ENCODE data around the gene PSMD14.

PSMD14 gene

DNA sequence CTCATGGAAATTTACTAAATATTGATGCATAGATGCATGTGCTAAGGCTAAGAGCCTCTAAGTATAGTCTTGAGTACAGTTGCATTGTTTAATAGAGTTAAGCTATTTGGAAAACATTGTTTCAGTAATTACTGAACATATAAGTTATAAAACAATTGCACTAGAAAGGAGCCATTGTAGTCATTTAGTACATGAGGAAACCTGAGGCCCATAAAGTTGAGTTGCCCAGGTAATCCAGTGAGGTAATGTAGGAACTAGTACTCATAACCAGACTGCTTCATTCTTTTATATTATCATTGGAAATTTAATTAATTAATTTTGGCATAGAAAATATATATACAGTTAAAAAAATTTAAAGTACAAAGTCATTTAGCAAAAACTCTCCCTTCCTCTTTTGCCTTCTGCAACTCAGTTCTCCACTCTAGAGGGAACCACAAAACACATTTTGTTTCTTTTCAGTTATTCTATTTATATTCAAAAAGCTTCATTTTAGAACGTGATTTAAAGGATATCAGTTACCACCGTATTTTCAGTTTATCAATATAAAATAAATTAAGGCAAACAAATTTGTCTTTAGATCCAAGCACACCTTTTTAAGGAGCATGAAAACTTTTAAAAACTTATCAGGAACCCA, 80.0 kb downstream of the PSMD14 start:
- DNase-seq, result no peak

DNA sequence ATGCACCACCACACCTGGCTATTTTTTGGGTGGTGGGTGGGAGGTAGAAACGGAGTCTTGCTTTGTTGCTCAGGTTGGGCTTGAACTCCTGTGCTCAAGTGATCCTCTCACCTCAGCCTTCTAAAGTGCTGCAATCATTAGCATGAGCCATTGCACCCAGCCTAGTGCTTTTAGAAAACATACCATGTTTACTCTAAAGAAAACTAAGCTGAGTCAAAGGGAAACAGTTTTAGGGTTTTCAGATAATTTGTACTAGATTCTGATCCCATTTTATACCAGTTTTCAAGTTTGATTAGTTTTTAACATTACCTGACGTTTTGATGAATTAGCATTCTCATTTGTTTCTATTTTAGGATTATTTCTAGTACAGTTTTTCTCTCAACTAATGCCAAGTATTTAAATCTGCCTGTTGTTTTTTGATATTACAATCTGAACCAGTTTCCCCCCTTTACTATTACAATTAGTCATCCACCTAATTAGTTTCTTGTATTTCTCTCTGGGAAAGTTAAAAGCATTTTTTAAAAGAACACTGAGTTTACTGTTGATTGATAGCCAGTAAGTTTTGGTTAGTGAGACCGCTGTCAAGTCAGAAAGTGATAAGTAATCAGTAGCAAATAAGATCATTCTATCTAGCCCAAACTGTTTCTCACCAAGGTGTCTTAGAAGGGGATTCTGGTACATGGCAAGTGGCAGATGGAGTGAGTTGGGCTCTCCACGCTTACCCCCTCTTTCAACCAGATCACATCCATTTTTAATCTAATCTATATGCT, 83.7 kb downstream of the PSMD14 start:
- DNase-seq, result no peak

DNA sequence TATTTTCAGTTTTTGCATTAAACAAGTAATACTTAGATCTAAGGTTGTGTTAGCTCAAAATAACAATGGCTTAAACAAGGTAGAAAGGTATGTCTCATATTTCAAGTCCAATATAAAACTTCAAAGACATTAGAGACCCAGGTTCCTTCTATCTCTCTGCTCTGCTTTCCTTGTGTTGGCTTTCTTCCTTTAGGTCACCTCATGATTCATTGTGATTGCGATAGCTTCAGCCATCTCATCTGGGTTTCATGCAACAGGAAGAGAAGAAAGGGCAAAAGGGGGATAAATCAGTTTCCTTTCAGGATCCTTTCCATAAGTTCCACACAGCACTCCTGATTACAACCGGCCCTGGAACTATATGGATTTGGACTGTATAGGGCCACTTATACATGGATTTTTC, 91.9 kb downstream of the PSMD14 start:
- no peak for DNase-seq

DNA sequence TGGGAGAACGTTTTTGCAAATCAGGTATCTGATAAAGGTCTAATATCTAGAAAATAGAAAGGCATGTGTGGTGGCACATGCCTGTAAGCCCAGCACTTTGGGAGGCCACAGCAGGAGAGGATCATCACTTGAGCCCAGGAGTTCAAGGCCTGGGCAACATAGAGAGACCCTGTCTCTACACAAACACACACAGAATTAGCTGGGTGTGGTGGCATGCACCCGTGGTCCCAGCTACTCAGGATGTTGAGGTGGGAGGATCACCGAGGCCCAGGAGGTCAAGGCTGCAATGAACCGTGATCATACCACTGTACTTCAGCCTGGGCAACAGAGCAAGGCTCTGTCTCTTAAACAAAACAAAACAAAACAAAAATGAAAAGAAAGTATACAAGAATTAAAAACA, 94.1 kb downstream of the PSMD14 start:
- DNase-seq, result no peak

DNA sequence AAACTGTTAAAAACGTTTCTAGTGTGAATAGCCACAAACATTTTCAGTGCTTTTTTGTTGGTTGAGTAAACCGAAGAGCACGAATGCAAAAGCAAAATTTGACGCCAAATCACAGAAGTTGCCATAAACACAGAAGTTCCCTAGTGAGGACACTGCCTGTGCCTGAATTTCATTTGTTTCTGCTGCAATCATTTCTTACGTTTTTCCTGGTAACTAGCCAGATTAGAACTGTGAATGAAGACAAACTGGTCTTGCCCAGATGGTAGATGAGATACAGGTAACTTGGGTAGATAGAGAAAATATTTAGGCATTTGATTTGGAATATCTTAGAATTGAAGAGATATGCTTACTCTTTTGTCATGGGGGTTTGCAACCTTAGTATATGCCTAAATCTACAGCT, 98.1 kb downstream of the PSMD14 start:
- no peak for DNase-seq

DNA sequence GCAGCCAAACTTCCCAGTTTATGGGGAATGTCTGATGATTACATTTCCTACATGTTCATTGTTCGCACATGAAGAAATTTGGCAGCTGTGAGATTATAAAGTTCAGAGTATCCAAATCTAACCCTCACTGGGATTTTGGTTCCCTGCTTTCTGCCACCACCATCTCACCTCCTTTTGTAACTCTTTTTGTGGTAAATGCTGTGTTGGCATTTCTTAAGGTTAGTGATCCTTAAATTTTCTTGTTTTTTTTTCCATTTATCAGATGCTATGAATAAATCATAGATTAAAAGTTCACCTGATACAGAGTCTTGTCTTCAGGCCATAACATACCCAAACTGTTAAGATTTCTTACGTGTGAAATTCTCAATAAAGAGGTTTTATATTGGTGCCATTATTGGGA, 99.4 kb downstream of the PSMD14 start:
- DNase-seq, result no peak

DNA sequence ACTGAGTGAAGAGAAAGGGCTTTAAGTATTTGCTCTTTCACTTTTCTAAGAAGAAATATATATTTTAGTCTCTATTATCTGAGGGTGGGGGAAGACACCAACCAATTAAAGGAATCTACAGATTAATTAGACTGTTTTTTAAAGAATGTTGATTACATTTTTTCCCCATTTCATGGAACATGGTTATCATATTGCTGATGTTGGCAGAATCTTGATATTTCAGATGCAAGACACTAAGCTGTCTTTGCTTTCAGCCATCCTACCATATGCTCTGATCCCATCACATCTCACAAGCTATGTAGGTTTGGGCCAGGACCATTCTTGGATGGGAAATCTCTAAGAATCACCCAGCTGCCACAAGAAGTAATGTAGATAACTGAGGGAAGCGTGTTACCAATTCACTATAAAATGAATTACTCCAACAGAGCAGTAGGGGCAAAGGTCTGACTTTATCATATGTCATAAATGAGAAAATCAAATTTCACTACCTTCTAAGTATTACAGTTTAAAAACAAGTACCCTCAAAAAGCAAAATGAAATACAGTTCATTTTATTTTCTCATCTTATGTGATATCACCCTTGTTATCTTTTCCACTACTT, 101.2 kb downstream of the PSMD14 start:
- no peak for DNase-seq

DNA sequence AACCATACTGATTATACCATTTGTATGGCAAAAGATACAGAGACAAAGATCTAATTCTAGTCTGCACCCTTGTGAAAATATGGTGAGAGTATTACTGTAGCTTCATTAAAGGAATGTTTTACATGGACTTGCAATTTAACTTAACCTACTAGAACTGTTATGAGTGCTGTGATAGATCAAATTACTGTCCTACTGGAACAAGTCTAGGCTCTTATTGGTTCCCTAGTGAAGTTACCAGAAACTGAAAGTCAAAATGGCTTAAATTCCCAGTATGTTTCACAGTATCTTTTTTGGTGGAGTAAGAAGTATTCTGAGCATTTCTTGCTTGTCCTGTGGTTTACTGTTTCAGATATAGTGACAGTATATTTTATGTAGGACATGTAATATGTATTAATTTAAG, 104.1 kb downstream of the PSMD14 start:
- no peak for DNase-seq

DNA sequence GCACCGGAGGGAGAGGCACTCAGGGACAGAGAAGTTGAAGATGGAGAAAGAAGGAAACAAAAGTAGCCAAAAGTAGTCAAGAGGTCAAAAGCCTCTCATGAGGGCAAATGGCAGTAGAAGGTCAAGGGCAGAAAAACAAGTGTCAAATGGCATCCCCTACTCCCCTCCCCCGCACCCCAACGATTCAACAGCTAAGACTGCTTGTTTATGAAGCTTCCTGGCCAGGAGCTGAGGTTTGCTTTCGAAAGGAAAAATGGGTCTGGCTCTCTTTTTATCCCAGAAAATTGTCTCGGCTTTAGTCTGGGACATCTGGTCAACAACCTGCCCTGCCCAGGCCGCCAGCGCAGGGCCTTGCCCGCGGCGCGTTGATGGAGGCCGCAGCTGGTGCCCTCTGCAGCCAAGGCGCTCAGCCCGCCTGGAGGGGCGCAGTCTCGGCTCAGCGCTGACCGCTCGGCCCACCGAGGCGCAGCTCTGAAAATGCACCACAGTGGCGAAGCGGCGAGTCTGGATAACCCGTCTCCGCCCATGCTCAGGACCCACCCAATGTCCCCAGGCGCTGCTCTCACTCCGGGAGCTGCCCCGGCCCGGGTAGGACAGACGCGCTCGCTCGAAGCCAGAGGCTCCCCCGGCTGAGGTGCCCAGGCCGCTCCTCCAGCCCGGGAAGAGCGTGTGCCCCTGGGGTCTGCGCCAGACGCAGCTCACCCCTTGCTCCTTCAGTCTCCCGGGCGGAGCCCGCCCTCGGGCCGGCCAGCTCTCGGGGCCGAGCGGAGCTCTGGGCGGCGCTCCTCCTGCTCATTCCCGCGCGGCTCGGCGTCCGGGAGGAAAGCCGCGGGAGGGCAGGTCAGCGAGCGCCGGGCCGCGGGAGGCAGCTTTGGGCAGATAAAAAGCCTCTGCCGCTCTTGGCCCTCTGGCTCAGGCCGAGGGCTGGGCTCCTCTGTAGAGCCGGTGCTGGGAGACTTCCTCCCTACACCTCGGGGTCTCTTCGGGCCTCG, 106.1 kb downstream of the PSMD14 start:
- DNase-seq, result no peak

DNA sequence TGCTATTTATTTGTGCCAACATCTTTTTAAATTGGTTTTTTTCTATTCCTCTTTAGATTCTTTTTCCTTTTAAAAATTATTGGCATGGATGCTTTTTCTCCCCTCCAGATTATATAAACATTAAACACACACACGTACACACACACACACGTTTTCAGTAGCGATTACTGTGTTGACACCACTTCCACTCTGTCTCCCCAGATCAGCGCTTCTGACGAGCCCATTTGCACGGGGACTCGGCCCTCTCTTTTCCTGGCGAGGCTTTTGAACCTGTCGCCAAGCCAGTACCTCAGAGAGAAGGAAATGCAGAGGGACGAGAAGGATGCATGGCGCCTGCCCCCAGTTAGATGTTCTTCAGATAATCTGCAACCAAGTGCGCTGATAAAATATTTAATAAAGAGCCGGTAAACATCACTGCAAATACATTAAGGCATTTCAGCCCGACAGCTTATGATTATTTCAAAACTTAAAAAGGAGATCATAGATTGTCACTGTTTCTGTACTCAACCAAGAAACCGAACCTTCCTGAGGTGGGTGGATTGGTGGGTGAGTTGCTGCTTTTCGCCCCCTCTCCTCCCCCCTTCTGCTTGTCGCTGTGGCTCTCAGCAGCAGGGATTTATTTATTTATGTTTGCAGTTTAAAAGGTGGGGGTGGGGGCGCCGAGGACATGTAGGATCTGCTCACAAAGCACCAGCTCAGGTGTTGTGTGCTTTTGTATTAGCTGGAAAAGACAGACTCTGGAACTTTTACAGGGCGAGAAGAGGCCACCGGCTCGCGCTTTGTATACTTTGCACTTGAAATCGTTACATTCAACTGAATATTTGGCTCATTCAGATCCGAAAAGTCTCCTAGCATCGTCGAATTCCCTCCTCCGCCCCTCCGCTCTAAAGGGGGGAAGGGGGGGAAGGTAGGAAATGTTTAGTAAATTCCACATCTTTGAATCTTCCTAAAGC, 107.1 kb downstream of the PSMD14 start:
- no peak for DNase-seq

DNA sequence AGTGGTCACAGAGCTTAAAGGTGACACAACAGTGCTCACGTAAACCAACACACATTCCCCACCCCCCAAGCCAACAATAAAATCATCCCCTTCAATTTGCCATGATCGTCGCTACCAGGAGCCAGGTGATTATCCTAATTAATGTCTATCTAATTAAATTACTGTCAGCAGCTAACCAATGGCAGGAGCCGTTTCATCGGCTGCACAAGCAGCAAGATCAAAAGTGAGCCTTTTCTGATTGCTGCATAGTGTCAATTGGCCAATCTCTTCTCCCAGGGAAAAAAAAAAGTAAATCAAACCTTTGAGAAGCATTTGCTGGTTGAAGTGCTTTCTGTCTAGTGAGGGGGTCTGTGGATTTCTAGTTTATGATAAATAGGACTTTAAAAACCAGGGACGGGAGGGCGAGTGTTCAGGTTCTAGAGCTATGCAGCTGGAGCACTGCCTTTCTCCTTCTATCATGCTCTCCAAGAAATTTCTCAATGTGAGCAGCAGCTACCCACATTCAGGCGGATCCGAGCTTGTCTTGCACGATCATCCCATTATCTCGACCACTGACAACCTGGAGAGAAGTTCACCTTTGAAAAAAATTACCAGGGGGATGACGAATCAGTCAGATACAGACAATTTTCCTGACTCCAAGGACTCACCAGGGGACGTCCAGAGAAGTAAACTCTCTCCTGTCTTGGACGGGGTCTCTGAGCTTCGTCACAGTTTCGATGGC, 107.9 kb downstream of the PSMD14 start, which contains the start of gene TBR1:
TSS of gene TBR1 (plus strand) at position 311 of the 721 bp plus-strand sequence. CDS start at position 425, 114 bp downstream.
- no peak for DNase-seq

DNA sequence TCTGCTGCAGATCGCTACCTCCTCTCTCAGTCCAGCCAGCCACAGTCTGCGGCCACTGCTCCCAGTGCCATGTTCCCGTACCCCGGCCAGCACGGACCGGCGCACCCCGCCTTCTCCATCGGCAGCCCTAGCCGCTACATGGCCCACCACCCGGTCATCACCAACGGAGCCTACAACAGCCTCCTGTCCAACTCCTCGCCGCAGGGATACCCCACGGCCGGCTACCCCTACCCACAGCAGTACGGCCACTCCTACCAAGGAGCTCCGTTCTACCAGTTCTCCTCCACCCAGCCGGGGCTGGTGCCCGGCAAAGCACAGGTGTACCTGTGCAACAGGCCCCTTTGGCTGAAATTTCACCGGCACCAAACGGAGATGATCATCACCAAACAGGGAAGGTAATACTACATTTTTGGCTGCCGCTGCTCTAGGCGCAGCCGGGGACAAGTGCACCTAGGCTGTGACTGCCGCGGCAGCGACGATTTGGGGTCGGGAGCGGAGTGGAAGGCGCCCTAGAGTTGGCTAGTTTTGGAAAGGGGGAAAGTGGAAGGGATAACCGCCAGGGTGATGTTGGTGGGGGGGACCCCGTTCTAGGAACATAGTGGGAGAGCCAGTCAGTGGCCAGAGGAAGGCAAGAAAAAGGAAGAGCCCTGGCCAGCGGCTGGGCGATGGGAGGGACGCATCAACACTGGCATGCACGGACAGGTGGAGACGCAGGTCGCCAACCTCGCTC, 108.6 kb downstream of the PSMD14 start:
- no peak for DNase-seq

DNA sequence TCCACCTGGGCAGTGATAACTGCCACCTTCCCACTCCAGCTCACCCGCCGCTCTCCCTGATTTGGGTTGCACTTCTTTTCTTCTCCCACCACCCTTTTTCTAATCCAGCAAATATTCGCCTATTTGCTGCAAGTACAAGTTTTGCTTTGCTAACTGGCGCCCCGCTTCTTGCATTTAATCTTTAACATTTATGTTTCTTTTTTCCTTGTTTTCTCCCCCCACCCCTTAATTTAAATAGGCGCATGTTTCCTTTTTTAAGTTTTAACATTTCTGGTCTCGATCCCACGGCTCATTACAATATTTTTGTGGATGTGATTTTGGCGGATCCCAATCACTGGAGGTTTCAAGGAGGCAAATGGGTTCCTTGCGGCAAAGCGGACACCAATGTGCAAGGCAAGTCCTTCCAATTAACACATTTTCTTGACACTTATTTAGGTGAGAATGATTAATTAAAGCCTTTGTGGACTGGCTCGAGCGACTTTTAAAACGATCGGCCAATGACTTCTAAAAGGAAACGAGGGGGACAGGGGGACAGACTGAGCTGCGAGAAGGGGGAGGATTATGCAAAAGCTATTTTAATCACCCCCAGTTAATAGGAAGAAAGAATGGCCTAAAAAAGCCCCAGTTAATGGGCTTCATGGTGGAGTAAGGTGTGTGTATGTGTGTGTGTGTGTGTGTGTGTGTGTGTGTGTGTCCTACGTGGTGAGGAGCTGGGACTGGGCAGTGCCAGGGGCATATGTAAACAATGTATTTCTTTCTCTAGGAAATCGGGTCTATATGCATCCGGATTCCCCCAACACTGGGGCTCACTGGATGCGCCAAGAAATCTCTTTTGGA, 109.4 kb downstream of the PSMD14 start:
- DNase-seq, result no peak

DNA sequence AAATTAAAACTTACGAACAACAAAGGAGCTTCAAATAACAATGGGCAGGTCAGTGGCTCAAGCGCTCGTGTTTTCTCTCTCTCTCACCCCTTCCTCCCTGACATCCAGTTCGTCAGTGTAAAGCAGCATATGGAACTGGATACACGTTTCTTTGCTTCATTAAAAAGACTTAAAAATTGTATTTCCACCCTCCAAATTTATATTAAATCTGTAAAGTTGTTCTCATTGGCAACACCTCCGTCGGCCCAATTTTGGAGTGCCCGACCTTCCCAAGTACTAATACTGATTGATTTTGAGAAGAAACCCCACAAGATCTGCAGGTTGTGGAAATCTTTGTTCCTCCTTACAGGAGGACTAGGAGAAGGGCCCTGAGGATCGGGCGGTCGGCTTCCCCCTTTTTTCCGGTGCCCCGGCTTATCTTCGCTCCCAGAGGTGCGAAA, 110.1 kb downstream of the PSMD14 start:
- DNase-seq, result no peak

DNA sequence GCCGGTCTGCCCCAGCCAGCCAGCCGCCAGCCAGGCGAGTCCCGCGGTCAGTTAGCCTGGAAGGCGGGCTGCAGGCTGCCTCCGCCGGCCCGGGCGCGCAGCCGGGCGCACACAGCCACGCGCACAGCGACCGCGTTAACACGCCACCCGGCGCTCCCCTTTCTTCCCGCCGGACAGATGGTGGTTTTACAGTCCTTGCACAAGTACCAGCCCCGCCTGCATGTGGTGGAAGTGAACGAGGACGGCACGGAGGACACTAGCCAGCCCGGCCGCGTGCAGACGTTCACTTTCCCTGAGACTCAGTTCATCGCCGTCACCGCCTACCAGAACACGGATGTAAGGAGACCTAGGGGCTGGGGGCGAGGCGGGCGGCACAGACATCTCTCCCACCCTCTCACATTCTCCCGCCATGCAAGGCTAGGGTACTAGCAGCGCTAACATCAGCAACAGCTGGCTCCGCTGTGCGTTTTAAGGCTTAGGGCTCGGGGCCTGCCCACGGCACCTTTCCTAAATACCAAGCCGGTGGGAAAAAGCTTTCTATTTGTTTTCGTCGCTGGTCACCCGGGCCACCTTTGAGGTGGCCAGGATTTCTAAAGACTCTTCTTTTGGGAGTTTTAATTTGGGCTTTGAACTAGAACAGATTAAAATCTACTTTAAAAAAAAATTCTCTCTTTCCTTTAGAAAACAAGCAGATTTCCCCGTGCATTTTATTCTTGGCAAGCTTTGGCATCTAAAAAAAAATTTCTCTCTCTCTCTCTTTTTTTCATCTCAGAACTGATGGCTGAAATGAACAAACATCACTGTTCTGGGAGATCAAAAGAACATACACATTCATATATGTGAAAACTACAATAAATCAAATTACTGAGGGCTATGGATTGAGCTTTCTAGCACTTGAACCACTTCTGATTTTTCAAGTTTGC, 110.8 kb downstream of the PSMD14 start:
- no peak for DNase-seq

DNA sequence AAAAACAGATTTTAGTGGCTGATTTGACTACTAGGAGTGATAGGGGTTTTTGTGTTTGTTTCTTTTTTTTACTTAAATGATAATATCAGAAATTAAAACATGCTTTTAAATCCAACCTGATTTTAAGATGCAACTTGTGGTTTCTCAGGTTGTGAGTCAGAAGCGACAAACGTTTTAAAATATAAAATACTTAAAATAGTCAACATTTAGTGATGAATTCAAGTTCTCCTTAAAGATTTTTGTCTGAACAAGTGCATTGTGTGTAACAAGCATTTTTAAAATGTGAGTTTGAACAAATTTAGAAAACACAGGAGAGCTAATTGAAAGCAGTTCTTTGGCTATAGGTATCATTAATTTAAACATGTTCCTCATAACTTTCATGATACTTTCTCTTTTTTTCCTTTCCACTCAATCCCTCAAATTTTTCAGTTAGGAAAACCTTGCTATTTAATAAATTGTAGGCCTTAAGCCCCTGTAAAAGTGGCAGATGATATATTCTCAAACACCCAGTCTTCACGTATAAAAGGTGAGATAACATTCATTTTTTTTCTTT, 111.5 kb downstream of the PSMD14 start:
- no peak for DNase-seq

DNA sequence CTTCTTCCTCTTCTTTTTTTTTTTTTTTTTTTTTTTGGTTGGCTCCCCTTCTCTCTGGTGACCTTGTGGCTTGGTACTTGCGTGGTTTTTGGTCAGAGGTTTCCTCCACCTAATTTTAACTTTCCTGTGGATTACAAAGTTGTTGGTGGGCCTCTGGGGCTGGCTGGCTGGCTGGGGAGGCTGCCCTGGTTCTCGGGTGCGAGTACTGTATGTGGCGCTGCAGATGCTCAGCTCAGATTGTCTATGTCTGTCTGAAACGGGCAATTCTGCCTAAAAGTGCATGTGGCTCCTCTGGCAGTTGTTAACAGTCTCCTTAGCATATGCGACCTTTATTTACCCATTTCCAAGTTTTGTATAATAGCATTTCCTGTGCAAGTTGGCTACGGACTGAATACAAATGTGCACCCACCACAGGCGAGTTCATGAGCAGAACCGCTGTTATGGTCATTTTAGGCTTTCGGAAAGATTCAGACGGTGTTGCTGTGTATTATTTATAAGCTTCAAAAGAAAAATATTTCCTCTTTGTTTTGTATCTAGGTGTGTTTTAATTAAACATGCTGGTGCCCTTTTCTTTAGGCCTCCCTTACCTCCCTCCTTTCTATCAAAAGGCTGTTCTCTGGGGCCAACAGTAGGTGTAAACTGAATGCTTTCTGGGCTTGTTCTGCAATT, 112.3 kb downstream of the PSMD14 start:
- DNase-seq, result no peak
